GM18498 (cell line): Measurements from ENCODE around the gene THSD4.
"Not testable (repeated sequence)": the region's sequence is repeated elsewhere in the genome, so short reads cannot be mapped to it uniquely, and the experiment has no call there.

Source experiments
- ATAC-seq: cut with Tn5 transposase; IDR thresholded peaks from one replicate; pipeline ENCODE4 v1.9.1; 2021; ENCODE audit warnings: mild to moderate bottlenecking, moderate library complexity; ENCODE audit not compliant: unreplicated experiment

The THSD4 gene

GRCh38 chr15:71664622-71665021, 549.4 kb downstream of the THSD4 start:
- no peak for ATAC-seq

- no peak for ATAC-seq
These were observed 551.7 kb downstream of the THSD4 start for GRCh38 chr15:71666763-71667620.

- ATAC-seq = no peak
These were observed 554.4 kb downstream of the THSD4 start for GRCh38 chr15:71669688-71670087.

GRCh38 chr15:71670222-71670621, 555.0 kb downstream of the THSD4 start:
- ATAC-seq = not testable (repeated sequence)

GRCh38 chr15:71674354-71674753, 559.1 kb downstream of the THSD4 start:
- ATAC-seq = no peak

- ATAC-seq = no peak
These were observed 562.1 kb downstream of the THSD4 start for GRCh38 chr15:71677352-71677751.

- no peak for ATAC-seq
These were observed 562.5 kb downstream of the THSD4 start for GRCh38 chr15:71677766-71678165.

- ATAC-seq = no peak
These were observed 562.9 kb downstream of the THSD4 start for GRCh38 chr15:71678191-71678590.

GRCh38 chr15:71678605-71679004, 563.3 kb downstream of the THSD4 start:
- ATAC-seq = no peak

- no peak for ATAC-seq
These were observed 564.0 kb downstream of the THSD4 start for GRCh38 chr15:71679223-71679792.

- ATAC-seq = no peak
These were observed 564.6 kb downstream of the THSD4 start for GRCh38 chr15:71679793-71680353.

- no peak for ATAC-seq
These were observed 566.7 kb downstream of the THSD4 start for GRCh38 chr15:71682001-71682400.

- ATAC-seq = no peak
These were observed 568.4 kb downstream of the THSD4 start for GRCh38 chr15:71683411-71684274.

GRCh38 chr15:71685420-71685993, 570.2 kb downstream of the THSD4 start:
- ATAC-seq = no peak

- no peak for ATAC-seq
These were observed 571.2 kb downstream of the THSD4 start for GRCh38 chr15:71686221-71687050.

GRCh38 chr15:71687902-71688508, 572.7 kb downstream of the THSD4 start:
- ATAC-seq = no peak

- ATAC-seq = no peak
These were observed 573.3 kb downstream of the THSD4 start for GRCh38 chr15:71688509-71689094.

GRCh38 chr15:71691081-71691457, 575.8 kb downstream of the THSD4 start:
- no peak for ATAC-seq
